ENCODE measurements around the gene PROSER1. TPM values are rescaled to one million over a fixed set of nuclear protein-coding genes. Genes with fewer than 3 reads are reported as not detected.
"Not testable (repeated sequence)": the region's sequence is repeated elsewhere in the genome, so short reads cannot be mapped to it uniquely, and the experiment has no call there.

Gene PROSER1
- total RNA-seq, 1 donor from 2014 or later = 60.7 TPM

GRCh38 chr13:39016787-39017186 lies 21.1 kb downstream of the PROSER1 start:
- no peaks in the 10 kb centered on the region for H3K4me1 ChIP-seq
- intact Hi-C loops (cut with DNase I) = no loop called here
- peaks cover 40 to 71% of the 10 kb centered on the region in 2 donors for H3K36me3 ChIP-seq
- H3K9me3 ChIP-seq = no peaks in the 10 kb centered on the region
- DNase-seq (ENCODE audit: low spot score in 2 of 2) = no peak
- TF ChIP-seq, protein P1, sequence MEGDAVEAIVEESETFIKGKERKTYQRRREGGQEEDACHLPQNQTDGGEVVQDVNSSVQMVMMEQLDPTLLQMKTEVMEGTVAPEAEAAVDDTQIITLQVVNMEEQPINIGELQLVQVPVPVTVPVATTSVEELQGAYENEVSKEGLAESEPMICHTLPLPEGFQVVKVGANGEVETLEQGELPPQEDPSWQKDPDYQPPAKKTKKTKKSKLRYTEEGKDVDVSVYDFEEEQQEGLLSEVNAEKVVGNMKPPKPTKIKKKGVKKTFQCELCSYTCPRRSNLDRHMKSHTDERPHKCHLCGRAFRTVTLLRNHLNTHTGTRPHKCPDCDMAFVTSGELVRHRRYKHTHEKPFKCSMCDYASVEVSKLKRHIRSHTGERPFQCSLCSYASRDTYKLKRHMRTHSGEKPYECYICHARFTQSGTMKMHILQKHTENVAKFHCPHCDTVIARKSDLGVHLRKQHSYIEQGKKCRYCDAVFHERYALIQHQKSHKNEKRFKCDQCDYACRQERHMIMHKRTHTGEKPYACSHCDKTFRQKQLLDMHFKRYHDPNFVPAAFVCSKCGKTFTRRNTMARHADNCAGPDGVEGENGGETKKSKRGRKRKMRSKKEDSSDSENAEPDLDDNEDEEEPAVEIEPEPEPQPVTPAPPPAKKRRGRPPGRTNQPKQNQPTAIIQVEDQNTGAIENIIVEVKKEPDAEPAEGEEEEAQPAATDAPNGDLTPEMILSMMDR (IDR thresholded peaks at IDR 0.05) = no peak
- no peaks in the 10 kb centered on the region for H3K27me3 ChIP-seq
- H3K4me3 ChIP-seq = no peak overlapping the region
- no peak overlapping the region for H3K27ac ChIP-seq

- no peak for DNase-seq (ENCODE audit: low spot score in 2 of 2)
- no peaks in the 10 kb centered on the region for H3K4me1 ChIP-seq
- no peaks in the 10 kb centered on the region for H3K9me3 ChIP-seq
- H3K4me3 ChIP-seq = no peak overlapping the region
- intact Hi-C loops (cut with DNase I) = no loop called here
- peaks cover 45 to 71% of the 10 kb centered on the region in 2 donors for H3K36me3 ChIP-seq
- TF ChIP-seq, protein P1 (IDR thresholded peaks at IDR 0.05) = no peak
- H3K27me3 ChIP-seq = no peaks in the 10 kb centered on the region
- H3K27ac ChIP-seq = no peak overlapping the region
Observed at GRCh38 chr13:39016087-39016486, 21.8 kb downstream of the PROSER1 start.

GRCh38 chr13:39013462-39013861 lies 24.4 kb downstream of the PROSER1 start:
- TF ChIP-seq, protein P1 (IDR thresholded peaks at IDR 0.05) = no peak
- Histone ChIP-seq H3K4me3 (no peak overlapping the region), H3K36me3 (peaks cover 59 to 77% of the 10 kb centered on the region in 2 donors), H3K9me3 (no peaks in the 10 kb centered on the region), H3K27ac (no peak overlapping the region), H3K27me3 (no peaks in the 10 kb centered on the region), H3K4me1 (no peaks in the 10 kb centered on the region)
- no peak for DNase-seq (ENCODE audit: low spot score in 2 of 2)
- intact Hi-C loops (cut with DNase I) = no loop called here

DNA sequence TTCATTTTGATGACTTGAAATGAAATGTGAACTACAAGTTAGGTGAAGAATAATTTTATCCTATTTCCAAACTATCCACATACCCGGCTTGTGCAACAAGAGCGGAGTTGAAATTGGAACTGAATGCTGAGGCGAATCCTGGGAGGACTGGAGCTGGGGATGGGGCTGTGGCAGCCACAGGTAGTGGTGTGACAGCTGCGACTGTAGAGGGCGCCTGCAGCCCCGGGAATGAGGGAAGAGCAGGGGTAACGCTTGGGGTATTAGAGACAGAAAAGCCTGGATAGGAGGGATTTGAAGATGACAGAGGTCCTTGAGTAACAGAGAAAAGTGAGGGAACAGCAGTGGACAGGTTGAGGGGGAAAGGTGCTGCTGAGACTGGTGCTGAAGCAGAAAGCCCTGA lies 25.3 kb downstream of the PROSER1 start:
- no peaks in the 10 kb centered on the region for H3K27me3 ChIP-seq
- DNase-seq (ENCODE audit: low spot score in 2 of 2) = no peak
- no peak overlapping the region for H3K27ac ChIP-seq
- H3K36me3 ChIP-seq = peaks cover 59 to 73% of the 10 kb centered on the region in 2 donors
- TF ChIP-seq, protein P1 (IDR thresholded peaks at IDR 0.05) = no peak
- H3K4me1 ChIP-seq = no peaks in the 10 kb centered on the region
- no peaks in the 10 kb centered on the region for H3K9me3 ChIP-seq
- intact Hi-C loops (cut with DNase I) = no loop called here
- H3K4me3 ChIP-seq = no peak overlapping the region

DNA sequence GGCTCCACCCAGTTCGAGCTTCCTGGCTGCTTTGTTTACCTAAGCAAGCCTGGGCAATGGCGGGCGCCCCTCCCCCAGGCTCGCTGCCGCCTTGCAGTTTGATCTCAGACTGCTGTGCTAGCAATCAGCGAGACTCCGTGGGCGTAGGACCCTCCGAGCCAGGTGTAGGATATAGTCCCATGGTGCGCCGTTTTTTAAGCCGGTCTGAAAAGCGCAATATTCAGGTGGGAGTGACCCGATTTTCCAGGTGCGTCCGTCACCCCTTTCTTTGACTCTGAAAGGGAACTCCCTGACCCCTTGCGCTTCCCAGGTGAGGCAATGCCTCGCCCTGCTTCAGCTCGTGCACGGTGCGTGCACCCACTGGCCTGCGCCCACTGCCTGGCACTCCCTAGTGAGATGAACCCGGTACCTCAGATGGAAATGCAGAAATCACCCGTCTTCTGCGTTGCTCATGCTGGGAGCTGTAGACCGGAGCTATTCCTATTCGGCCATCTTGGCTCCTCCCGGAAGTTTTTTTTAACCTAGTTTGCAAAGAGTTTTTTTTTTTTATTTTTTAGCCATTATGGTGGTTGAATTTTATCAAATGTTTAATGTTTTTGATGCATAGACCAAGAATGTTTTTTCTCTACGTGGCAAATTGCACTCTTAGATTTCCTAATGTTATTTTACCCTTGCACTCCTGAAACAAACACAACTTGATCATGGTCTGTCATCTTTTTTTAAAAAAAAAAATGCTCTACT lies 31.3 kb downstream of the PROSER1 start:
- intact Hi-C loops (cut with DNase I); H3K27me3 ChIP-seq; H3K4me3 ChIP-seq: not testable (repeated sequence)

DNA sequence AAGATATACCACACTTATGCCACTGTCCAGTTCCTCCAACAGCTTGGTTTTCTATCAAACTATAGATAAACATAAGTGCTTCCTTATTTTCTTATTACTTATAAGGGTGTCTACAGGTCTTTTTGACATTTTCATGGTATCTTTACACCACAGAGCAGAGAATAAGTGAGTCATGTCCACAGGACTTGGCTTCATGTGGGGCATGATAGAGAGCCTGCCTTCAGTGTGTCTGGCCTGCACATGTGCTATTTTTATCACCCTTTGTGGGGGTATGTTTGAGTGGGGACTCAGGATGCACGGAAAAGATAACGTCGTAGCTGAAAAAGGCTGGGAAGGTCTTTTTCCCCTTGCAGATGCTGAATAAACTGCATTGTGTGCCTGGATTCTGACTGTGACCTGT lies 39.1 kb downstream of the PROSER1 start:
- no peaks in the 10 kb centered on the region for H3K4me1 ChIP-seq
- no peak for DNase-seq (ENCODE audit: low spot score in 2 of 2)
- H3K9me3 ChIP-seq = no peaks in the 10 kb centered on the region
- H3K4me3 ChIP-seq = no peak overlapping the region
- H3K27ac ChIP-seq = no peak overlapping the region
- intact Hi-C loops (cut with DNase I) = no loop called here
- no peaks in the 10 kb centered on the region for H3K27me3 ChIP-seq
- TF ChIP-seq, protein P1 (IDR thresholded peaks at IDR 0.05) = no peak
- H3K36me3 ChIP-seq = no peaks in the 10 kb centered on the region

More for the DNA sequence above, 31.3 kb downstream of the PROSER1 start:
- H3K36me3 ChIP-seq = peaks cover 14 to 18% of the 10 kb centered on the region in 2 donors
- H3K4me1 ChIP-seq; DNase-seq (ENCODE audit: low spot score in 2 of 2); H3K9me3 ChIP-seq; H3K27ac ChIP-seq: not testable (repeated sequence)
